Measurements from ENCODE around the gene RSBN1.

- TF ChIP-seq TAF1 (IDR thresholded peaks at IDR 0.05; ENCODE audit: borderline replicate concordance, low read depth, low read length): no peak
- no peak for TF ChIP-seq POLR2A (IDR thresholded peaks at IDR 0.05; ENCODE audit: low read depth, low read length)
- no peak for TF ChIP-seq POLR2AphosphoS5 (IDR thresholded peaks at IDR 0.05; ENCODE audit: low read depth, low read length)
These were observed 51.9 kb downstream of the RSBN1 start for GRCh38 chr1:113760102-113761080.
